HG02798 (cell line): ENCODE data around the gene GPER1.
"Not testable (repeated sequence)": the region's sequence is repeated elsewhere in the genome, so short reads cannot be mapped to it uniquely, and the experiment has no call there.

Experiments used
- ATAC-seq: cut with Tn5 transposase; IDR thresholded peaks from one replicate; pipeline ENCODE4 v1.9.1; 2021; ENCODE audit warnings: mild to moderate bottlenecking; ENCODE audit not compliant: unreplicated experiment, poor library complexity

GPER1 gene

GRCh38 chr7:1115171-1116045 is 27.5 kb downstream of the GPER1 start:
- not testable (repeated sequence) for ATAC-seq

GRCh38 chr7:1116383-1117008 is 28.6 kb downstream of the GPER1 start:
- ATAC-seq = not testable (repeated sequence)

- no peak for ATAC-seq
These were observed 29.5 kb downstream of the GPER1 start for GRCh38 chr7:1117321-1117928.

GRCh38 chr7:1119201-1119600 is 31.3 kb downstream of the GPER1 start:
- ATAC-seq = no peak

GRCh38 chr7:1120791-1121190 is 32.9 kb downstream of the GPER1 start:
- ATAC-seq = no peak

GRCh38 chr7:1121476-1121875 is 33.6 kb downstream of the GPER1 start:
- no peak for ATAC-seq

GRCh38 chr7:1121886-1122831 is 34.2 kb downstream of the GPER1 start:
- no peak for ATAC-seq

GRCh38 chr7:1122832-1123501 is 35.1 kb downstream of the GPER1 start:
- no peak for ATAC-seq

GRCh38 chr7:1123715-1124114 is 35.8 kb downstream of the GPER1 start:
- no peak for ATAC-seq

GRCh38 chr7:1124164-1124563 is 36.3 kb downstream of the GPER1 start:
- ATAC-seq = no peak

- ATAC-seq = no peak
These were observed 37.1 kb downstream of the GPER1 start for GRCh38 chr7:1124816-1125602.

- ATAC-seq = no peak
These were observed 37.7 kb downstream of the GPER1 start for GRCh38 chr7:1125603-1125969.

GRCh38 chr7:1127001-1127400 is 39.1 kb downstream of the GPER1 start:
- no peak for ATAC-seq

- no peak for ATAC-seq
These were observed 41.5 kb downstream of the GPER1 start for GRCh38 chr7:1129431-1129830.

GRCh38 chr7:1130021-1130990 is 42.4 kb downstream of the GPER1 start:
- ATAC-seq = no peak

- ATAC-seq = no peak
These were observed 43.8 kb downstream of the GPER1 start for GRCh38 chr7:1131471-1132265.

- ATAC-seq = no peak
These were observed 47.0 kb downstream of the GPER1 start for GRCh38 chr7:1134951-1135350.
